HG03520 (cell line): ENCODE data around the gene MYO18A.

Source experiments
- ATAC-seq: cut with Tn5 transposase; IDR thresholded peaks from one replicate; pipeline ENCODE4 v1.9.1; 2021; ENCODE audit warnings: mild to moderate bottlenecking, moderate library complexity; ENCODE audit not compliant: unreplicated experiment

The MYO18A gene

DNA sequence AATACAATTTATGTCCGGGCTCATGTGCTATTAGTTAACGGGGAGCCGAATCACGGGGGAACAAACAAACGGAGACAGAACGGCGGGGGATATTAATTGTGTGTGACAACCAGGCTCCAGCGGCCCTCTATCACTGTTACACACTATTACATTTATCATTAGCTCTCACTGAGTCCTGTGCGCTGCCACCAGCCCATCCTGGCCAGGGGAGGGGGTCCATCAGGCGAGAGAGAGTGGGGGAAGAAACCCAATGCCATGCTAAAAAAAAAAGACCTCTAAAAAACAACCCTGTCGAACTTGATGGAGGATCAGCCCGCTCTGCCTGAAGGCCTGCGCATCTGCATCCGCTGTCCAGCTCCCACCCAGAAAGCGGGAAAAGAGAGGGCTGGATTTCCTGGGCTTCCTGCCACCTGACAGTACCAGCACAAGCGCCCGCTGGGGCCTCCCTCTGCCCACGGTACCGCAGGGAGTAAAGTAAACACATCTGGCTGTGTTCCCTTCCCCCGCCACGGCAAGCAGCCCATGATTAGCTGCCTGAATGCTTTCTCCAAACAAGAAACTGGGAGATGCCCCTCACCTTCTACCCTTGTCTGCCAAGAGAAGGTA, 95.6 kb downstream of the MYO18A start:
- ATAC-seq, result no peak

DNA sequence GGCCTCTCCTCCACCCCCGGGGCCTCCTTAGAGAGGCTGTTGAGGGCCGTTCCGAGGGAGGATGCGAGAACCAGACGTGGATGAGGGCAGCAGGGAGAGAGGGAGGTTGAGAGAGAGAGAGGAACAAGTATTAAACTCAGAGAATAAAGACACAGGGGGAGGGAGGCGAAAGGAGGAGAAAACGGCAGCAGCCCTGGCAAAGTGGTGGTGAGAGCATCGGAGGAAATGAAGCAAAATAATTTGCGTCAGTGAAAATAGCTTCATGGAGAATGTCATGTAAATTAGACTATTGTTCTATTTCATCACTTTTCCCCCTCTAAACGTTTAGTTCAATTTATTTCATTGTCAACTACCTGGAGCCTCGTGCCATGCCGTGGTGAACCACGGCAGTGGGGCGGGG, 99.2 kb downstream of the MYO18A start:
- no peak for ATAC-seq

DNA sequence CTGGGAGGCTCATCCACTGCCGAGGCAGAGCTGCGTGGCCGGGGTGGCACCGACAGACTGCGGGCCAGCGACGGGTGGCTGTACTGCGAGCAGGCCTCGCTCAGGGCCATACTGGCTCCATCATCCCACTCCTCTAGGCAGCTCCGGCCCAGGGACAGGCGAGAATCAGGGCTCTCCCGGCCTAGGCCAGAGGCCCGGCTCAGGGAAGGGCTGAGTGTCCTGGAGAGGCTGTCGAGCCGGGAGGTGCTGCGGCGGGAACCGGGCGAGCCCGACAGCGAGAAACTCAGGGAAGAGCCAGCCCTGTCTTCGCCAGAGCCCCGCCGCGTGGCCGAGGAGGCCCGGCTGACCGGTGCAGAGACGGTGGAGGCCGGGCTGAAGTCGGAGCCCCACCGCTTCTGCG, 99.9 kb downstream of the MYO18A start:
- ATAC-seq, result no peak

DNA sequence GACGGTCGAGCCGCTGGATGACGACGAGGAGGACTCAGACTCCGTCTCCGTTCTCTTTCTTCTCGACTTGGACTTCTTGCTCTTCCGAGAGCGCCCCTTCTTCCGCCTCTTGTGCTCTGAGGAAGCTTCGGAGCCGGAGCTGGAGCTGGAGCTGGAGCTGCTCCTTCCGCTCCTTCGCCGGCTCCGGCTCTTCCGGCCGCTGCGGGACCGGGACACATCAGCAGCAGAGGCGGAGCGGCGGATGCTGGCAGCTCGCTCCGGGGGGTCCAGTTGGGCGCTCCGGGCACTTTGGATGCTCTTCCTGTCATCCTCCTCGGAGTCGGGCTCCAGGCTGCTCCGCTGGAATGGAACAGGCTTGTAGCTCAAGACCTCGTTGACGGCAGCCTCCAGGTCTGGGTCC, 100.3 kb downstream of the MYO18A start:
- no peak for ATAC-seq

DNA sequence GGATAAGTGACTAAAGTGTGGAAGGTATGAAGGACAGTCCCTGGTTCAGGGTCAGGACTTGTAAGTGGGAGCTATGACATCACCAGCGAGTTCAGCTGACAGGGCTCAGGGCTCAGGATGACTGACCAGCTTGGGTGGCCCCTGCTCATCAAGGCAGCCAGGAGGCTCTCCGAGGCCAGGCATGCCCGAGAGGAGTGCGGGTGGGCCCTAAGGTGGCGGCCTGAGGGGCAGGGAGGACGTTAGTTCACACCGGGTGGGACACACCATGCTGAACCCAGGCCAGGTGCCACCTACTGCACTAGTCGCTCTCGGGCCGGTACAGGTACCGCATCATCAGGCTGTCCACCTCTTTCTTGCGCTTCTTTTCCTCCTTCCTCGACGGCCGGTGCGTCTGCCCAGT, 100.8 kb downstream of the MYO18A start:
- no peak for ATAC-seq

DNA sequence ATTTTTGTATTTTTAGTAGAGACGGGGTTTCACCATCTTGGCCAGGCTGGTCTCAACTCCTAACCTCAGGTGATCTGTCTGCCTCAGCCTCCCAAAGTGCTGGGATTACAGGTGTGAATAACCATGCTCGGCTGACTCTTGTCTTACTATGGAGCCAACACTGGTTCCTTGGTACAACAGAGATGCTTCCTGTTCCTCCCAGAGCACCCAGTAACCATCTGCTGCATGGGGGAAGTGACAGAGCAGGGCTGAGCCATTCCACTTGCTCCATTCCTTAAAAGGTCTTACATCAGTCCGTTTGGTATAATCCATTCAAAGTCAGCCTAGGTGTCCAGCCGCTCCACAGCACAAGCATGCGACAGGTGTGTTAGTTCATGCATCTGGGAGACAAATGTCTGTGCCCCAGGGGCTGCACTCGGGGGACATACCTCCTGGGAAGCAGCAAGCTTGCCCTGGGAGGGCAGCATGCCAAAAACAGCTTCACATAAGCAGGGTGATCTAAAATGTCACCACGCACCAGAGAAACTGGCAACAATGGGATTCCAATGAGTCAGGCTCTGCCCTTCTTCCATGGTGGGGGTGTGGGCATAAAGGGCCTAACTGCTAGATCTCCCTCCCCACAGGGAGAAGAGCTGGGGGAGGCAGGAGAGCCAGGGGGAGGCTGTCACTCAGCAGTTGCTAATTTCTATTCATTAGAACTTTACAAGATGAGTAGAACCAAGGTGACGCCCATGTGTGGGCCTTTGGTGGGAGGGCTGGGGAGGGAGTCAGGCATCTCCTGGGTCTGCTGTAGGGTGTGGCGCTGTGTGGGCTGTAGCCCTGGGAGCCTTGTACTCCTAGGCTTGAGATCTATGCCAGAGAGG, 101.8 kb downstream of the MYO18A start:
- no peak for ATAC-seq

DNA sequence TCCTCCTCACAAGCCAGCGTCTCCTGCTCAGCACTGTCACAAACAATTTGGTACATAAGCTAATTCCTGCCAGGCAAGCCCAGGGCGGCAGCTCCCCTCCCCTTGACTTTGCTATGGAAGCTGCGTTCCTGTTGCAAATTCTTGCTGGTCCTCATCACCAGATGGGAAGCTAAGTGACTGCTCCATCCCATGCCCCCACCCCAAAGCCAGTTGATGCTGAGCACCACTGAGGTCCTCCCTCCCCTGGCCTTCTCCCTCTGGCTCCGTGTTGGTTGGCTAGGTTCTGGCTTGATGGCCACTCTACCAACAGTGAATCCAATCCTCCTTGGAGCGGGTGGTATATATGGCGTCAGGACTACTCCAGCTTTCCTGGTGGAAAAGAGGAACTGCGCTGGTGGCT, 102.9 kb downstream of the MYO18A start:
- ATAC-seq, result no peak

DNA sequence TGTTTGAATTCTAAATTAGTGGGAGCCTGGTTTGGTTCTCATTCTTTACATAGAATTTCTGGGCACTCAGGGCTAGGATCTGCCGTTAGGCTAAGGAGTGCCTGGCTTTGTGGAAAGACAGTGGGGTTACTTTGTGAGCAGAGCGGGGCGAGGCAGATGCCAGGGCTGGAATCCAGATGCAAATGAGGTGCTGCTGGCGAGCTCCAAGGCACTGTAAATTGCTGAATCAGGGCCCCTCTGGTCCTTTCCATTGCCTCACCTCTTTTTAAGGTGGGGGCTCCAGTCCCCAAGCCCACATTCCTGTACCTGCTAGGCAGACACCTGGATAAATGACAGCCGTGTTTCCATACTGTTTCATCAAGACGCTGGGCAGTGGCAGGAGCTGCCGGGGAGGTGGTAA, 103.5 kb downstream of the MYO18A start:
- ATAC-seq, result no peak

DNA sequence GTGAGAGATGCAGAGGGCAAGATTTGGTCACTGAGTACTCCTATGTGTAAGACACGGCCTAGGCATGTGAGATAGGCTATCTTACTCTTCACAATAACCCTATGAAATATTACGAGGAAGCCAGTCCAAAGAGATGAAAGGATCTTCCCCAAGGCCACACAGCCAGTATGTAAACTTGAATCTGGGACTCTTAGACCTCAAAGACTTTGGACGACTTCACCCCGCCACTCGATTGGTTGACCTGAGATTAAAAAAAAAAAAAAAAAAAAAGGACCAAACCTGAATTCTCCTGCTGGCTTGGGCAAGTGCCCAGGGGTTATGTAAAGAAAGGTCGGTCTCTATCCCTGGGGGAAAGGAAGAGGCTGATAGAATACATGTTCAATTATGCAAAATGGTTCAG, 104.1 kb downstream of the MYO18A start:
- ATAC-seq, result no peak

DNA sequence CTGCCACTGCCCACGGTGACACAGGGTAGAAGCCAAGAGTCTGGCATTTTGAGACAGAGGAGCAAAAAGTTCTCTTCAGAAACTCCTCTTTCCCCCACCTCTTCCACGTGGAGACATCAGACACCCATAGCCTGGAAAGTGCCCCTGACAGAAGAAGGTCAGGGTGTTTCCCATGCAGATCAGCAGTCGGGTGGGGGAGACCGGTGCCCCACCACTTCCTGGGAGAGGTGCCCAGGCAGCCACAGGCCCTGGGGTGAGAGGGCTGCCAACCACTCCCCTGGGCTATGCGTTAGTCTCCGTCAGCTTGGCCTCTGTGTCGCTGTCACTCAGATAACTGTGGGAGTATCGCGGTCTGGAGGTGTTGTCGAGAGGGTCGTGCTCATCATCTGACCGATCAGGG, 105.7 kb downstream of the MYO18A start:
- no peak for ATAC-seq

DNA sequence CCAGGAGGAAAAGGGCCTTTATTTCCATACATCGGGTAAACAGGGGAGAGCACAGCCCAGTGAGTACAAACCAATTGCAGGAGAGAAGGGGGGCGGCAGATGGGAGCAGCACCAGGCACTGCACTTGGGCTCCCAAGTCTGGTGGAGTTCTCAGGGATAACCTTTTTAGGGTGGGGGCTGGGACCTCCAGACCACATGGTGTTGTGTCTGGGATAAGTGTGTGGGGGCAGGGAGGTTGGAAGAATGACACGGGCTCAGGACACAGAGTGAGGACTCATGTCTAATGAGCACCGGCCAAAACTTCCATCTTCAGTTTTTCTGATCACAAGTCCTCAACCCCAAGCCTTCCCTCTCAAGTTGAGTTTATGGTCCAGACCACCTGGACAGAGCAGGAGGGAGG, 106.7 kb downstream of the MYO18A start:
- ATAC-seq, result no peak

DNA sequence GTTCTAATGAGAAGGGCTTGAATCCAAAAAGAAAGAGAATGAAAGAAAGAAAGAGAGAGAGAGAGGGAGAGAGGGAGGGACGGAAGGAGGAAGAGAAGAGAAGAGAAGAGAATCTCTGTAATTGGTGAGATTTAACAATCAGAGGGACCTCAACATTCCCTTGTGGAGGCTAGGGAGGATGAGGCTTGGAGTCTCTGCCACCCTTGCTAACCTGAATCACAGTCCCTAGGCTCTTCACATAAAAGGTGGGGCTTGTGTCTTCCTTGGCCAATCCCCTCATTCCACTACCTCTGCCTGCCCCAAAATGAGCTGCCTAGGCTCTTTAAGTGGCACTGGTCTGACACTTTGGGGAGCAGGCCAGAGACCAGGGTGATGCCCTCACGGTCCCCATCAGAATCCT, 107.2 kb downstream of the MYO18A start:
- no peak for ATAC-seq

DNA sequence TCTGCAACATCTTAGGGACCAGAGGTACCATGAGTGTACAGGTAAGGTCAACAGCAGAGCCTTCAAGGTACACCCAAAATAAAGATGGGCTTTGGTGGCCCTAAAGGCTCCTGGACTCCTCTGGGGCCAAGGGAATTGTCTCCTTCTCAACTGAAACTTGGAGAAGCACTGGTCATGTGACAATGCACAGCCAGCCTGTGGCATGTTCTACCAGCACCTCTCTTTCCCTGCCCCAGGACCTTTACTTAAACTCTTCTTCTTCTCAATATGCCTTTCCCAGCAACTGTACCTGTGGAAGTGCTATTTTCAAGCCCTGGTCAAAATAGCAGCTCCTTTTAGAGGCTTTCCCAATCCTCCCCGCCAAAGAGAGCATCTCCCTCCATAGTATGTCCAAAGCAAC, 108.9 kb downstream of the MYO18A start:
- no peak for ATAC-seq

DNA sequence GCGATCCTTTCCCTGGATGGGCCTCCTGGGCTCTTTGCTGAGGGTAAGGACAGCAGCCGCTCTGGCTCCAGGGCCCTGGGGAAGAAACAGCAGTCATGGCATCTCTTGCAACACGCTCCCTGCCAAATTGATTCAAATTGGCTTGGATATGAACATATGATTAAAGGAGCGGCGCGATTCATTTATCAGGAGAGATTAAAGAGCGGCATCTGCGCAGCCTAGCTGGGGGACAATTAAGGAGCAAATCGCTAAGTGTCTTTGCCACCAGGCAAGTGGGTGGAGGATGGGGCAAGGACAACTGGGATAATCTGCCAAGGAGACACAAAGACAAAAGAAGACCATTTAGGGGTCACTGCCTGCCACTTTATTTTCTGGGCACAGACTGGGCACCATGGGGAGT, 109.4 kb downstream of the MYO18A start:
- ATAC-seq, result no peak

DNA sequence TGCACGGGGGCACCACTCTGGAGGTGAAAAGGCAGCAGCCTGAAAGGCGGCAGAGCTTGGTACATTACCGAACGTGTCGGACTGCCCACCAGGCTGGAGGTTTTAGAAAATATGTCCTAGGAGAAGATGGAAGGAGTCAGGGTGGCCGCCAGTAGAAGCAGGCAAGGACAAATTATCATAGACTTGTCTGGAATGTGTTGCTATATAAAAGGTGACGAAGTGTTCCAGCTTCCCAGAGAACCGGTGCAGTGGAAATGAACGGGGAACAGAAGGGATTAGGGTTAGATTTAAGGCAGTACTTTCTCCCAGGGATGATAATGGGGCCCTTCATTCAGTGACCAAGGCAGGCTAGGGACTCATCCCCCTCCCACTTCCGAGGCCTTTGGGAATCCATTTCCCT, 109.9 kb downstream of the MYO18A start:
- ATAC-seq, result no peak

DNA sequence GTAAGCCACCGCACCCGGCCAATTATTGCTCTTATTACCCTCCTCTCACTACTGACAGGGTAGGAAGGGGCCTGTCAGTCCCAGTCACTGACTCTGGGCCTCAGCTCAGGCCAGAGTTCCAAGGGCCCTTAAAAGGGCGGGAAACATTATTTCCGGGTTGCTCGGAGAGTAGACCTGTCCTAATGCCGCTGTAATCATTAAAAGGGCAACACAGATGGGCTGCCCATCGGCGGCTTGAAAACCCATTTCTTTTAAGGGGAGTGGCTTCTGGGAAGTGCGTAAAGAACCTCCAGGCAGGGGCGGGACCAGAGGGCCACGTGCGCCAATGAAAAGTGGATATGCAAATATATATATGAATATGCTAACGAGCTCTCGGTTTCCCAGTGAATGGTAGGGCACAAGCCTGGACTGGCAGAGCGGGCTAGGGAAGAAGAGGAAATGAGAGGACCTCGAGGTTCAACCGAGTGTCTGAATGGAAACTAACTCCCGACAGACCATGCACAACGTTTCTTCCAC, 110.6 kb downstream of the MYO18A start:
- no peak for ATAC-seq

DNA sequence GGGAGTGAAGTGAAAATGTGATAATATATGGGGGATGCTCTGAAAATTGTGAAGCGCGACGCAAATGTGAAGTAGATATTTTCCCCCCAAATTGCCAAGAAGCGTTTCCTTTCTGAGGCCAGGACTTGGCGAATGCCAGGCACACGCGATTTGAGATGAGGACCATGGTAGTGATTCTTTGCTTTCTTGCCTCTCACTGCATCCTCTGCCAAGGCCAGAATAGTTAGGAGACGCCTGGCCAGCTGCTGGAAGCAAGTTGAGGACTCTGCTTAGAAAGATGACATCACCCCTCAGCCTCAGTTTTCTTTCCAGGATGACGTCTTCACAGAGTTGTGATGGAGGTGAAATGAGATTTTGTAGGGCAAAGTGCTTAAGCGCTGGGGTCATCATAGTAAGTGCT, 111.4 kb downstream of the MYO18A start:
- ATAC-seq, result no peak

DNA sequence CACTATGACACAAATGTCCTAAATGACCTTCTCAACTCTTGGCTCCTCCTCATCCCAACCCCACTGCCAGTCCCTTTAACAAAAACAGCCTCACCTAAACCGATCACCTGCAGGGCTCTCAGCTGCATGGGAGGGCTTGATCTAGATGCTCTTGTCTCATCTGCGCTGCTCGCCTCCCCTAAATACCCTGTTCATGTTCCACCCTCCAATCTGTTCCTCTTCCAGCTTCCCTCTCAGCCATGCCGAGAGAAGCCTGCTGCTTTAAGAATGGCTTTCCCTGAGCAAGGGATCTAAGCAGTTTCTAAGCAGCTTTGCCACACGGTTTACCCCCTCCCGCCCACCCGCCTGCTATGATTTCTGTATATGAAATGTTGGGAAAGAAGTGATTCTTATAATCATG, 113.6 kb downstream of the MYO18A start:
- ATAC-seq, result no peak

DNA sequence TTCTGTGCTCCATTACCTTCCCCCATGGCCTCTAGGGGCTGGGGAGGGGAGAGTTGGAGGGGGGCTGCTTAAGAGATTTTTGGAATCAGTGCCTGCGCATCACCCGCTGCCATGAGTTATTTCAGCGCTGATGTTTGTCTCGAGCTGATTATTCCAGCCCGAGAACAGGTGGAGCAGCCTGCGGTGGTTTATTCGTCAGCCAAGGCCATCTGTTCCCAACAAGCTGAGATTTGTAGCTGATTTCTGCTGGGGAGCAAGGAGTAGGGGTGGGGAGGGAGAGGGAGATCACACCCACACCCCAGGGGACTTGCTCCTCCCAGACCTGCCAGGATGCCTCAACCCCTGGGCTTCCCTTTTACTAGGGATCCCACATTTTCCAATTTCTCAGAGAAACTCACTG, 114.2 kb downstream of the MYO18A start:
- ATAC-seq, result no peak

DNA sequence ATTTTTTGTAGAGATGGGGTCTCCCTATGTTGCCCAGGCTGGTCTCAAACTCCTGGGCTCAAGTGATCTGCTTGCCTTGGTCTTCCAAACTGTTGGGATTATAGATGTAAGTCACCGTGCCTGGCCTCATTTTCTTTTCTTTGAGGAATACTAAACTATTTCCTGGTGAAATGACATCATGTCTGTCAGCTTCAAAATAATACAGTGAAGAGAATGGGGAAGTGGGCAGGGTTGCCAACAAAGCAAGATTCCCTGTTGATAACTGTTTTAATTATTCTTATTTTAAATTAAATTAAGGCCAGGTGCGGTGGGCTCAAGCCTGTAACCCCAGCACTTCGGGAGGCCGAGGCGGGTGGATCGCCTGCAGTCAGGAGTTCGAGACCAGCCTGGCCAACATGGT, 116.2 kb downstream of the MYO18A start:
- no peak for ATAC-seq

DNA sequence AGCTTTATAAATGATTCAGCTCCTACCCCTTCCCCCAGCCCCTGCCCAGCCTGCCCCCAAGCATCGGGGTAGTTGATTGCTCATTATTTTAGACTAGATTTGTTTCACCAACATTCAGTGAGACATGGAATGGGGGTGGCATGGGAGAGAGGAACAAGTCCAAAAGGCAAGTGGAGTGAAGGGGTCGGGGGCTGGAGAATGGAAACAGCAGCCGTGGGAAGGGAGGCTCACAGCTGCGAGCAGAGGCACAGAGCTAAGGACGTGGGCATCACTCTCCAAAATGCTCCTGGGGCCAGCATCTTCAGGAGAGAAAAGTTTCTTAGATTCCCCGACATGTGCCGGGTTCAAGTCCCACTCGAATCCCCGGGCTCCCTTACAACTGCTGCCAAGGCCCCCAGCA, 118.0 kb downstream of the MYO18A start:
- no peak for ATAC-seq

DNA sequence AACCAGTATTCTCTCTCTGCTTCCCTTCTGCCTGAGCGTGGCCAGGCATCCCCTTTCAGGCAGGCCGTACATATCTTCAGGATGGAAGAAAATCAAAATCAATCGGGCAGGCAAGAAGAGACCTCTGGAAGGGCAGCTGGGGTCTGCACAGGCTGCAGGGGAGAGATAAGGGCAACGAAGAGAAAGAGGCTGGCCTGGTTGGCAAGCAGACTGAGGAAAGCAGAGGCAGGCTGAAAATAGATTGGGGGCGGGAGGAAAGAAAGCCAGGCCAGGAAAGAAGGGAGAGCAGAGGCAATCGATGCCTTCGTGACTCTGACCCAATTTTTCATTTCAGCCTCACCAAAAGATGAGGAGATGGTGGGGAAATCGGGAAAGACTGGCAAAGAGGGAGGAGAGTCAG, 119.2 kb downstream of the MYO18A start:
- no peak for ATAC-seq

DNA sequence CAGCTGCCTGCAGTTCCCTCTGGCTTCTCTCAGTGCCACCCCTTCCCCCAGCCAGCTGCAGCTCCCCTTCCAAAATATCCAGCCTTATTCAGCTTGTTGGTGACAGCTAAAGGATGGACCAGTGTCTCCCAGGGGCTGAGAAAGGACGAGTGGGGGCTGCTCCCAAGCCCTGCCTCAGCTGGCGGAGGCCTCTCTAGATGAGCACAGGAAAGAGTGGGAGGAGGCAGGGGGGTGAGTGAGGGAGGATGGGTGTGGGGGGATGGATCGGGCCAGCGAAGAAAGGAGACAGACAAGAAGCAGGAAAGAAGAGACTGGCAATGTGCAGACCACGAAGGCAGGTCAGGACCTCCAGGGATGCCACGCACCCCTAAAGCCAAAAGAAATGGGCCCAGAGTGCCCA, 119.7 kb downstream of the MYO18A start:
- ATAC-seq, result no peak
